OCI-LY7 (cell line): ENCODE data around the gene APOBEC3C. TPM values are rescaled to one million over a fixed set of nuclear protein-coding genes. Genes with fewer than 3 reads are reported as not detected.
"Not testable (repeated sequence)": the region's sequence is repeated elsewhere in the genome, so short reads cannot be mapped to it uniquely, and the experiment has no call there.

Experiments
- BruUV-seq: library from RNA; stranded (reverse); fragments of 400-500 nt; replicated peaks from 2 replicates; lab custom pipeline; 2021; lab: Mats Ljungman, UMichigan
- CTCF ChIA-PET: fragments of 300-600 bp; sonication (Branson Sonifier 250); formaldehyde crosslinking; loops from one replicate; lab custom pipeline; 2022; ENCODE audit warnings: antibody characterized with exemption; ENCODE audit not compliant: unreplicated experiment; lab: Charles Lee
- POLR2A ChIA-PET: fragments of 300-600 bp; sonication (Branson Sonifier 250); formaldehyde crosslinking; loops from one replicate; lab custom pipeline; 2022; ENCODE audit warnings: antibody characterized with exemption; lab: Charles Lee
- DNase-seq: peaks from one replicate; pipeline ENCODE4 v3.0.0-alpha.2; 2015; ENCODE audit warnings: low spot score
- H2AFZ ChIP-seq: fragments of 200-600 bp; sonication (generic), shearing (Covaris generic); 2 replicates; pipeline ENCODE4 v1.6.1; 2014; ENCODE audit warnings: mild to moderate bottlenecking, antibody characterized with exemption, low read length, moderate library complexity
- H3K27ac ChIP-seq: fragments of 200-600 bp; sonication (generic); 2 replicates; pipeline ENCODE4 v1.5.1; 2014; ENCODE audit warnings: mixed run types, low read depth, mild to moderate bottlenecking, moderate library complexity, low read length, inconsistent platforms; ENCODE audit not compliant: poor library complexity, severe bottlenecking
- H3K36me3 ChIP-seq: fragments of 200-600 bp; sonication (generic); 2 replicates; pipeline ENCODE4 v1.6.1; 2014; ENCODE audit warnings: mild to moderate bottlenecking, antibody characterized with exemption, low read length, moderate library complexity, mixed read lengths; ENCODE audit not compliant: insufficient read depth
- H3K4me1 ChIP-seq: fragments of 200-600 bp; sonication (generic); 2 replicates; pipeline ENCODE4 v1.5.1; 2014; ENCODE audit warnings: mild to moderate bottlenecking, low read length; ENCODE audit not compliant: insufficient read depth, poor library complexity, severe bottlenecking
- H3K4me2 ChIP-seq: fragments of 200-600 bp; sonication (generic); 2 replicates; pipeline ENCODE4 v1.6.1; 2014; ENCODE audit warnings: mild to moderate bottlenecking, low read length
- H3K4me3 ChIP-seq: fragments of 200-600 bp; sonication (generic); 2 replicates; pipeline ENCODE4 v1.5.1; 2014; ENCODE audit warnings: mild to moderate bottlenecking, low read depth, low read length; ENCODE audit not compliant: poor library complexity, severe bottlenecking
- H3K79me2 ChIP-seq: fragments of 200-600 bp; sonication (generic); 2 replicates; pipeline ENCODE4 v1.6.1; 2016; ENCODE audit warnings: low read depth, mild to moderate bottlenecking, low read length, moderate library complexity, mixed read lengths; ENCODE audit not compliant: insufficient read depth
- H3K9me2 ChIP-seq: fragments of 200-600 bp; sonication (generic); 2 replicates; pipeline ENCODE4 v1.6.1; 2016; ENCODE audit warnings: mild to moderate bottlenecking, low read length, mixed read lengths; ENCODE audit not compliant: insufficient read depth
- H3K9me3 ChIP-seq: fragments of 200-600 bp; sonication (generic); 2 replicates; pipeline ENCODE4 v1.6.1; 2014; ENCODE audit warnings: mild to moderate bottlenecking, mixed run types, low read length, mixed read lengths
- H4K20me1 ChIP-seq: fragments of 200-600 bp; sonication (generic); 2 replicates; pipeline ENCODE4 v1.6.1; 2014; ENCODE audit warnings: mild to moderate bottlenecking, antibody characterized with exemption, low read length, moderate library complexity, mixed read lengths; ENCODE audit not compliant: insufficient read depth
- EZH2phosphoT487 ChIP-seq: fragments of 200-600 bp; sonication (generic); IDR thresholded peaks from 2 replicates; pipeline ENCODE4 v1.6.1; 2018; ENCODE audit warnings: low read depth, borderline replicate concordance, mild to moderate bottlenecking, mixed run types, antibody characterized with exemption, low read length, moderate library complexity, mixed read lengths
- intact Hi-C: fragments of 100-400 bp; cut with micrococcal nuclease; formaldehyde crosslinking; loops from one replicate; pipeline ENCODE4 v1.10.0; 2022; ENCODE audit not compliant: unreplicated experiment
- total RNA-seq, 2 experiments: library from RNA; depleted of rRNA in 1 of 2; stranded (reverse); fragments of >200 nt in 1 of 2; shearing (Covaris generic) in 1 of 2; gene quantifications; 2 replicates each; pipeline ENCODE4 v1.2.3, GENCODE V29; 2014 to 2022
- TF ChIP-seq, protein P1 (sequence below): fragments of 200-600 bp; sonication (generic); conservative IDR thresholded peaks from 2 replicates; pipeline ENCODE4 v1.5.1; 2014; ENCODE audit warnings: mild to moderate bottlenecking, antibody characterized with exemption, low read length, moderate library complexity, mixed read lengths

Gene APOBEC3C
- total RNA-seq, 2 experiments from 2014 or later: 4.3 to 74.0 TPM

DNA sequence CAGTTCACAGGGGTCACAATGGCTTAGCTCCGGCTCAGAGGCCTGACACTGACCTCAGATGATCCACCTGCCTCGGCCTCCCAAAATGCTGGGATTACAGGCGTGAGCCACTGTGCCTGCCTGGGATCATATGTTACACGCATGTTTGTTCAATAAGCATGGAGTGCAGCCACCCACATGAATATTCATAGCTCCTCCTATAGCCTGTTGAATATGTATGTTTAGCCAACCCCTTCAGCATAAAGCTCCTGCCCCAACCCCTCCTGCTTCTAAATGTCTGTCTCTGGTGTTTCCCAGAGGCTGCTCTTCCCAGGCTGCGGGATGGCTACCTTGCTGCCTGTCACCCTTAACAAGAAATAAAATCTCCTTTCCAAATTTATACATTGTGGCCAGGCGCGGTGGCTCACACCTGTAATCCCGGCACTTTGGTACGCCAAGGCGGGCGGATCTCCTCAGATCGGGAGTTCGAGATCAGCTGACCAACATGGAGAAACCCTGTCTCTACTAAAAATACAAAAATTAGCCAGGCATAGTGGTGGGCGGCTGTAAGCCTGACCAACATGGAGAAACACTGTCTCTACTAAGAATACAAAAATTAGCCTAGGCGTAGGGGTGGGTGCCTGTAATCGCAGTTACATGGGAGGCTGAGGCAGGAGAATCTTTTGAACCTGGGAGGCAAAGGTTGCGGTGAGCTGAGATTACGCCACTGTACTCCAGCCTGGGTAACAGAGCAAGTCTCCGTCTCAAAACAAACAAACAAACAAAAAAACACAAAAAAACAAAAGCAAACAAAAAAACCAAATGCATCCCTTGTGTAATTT is 25.5 kb downstream of the APOBEC3C start:
- DNase-seq: no peak
- BruUV-seq: no TSS peak
- Histone ChIP-seq H4K20me1 (no peaks in the 10 kb centered on the region), H3K79me2 (no peaks in the 10 kb centered on the region), H3K9me3 (no peaks in the 10 kb centered on the region), H3K4me3 (no peak overlapping the region), H3K36me3 (no peaks in the 10 kb centered on the region), H3K9me2 (no peaks in the 10 kb centered on the region), H3K4me2 (0 out of 2 replicates have a peak overlapping the region, but pooled peaks have one; percentile 31), H3K27ac (no peak overlapping the region), H3K4me1 (peaks cover 22% of the 10 kb centered on the region), H2AFZ (no peak overlapping the region; the same call in 1 of the 2 replicates)
- TF ChIP-seq EZH2phosphoT487: no peak
- TF ChIP-seq, protein P1, sequence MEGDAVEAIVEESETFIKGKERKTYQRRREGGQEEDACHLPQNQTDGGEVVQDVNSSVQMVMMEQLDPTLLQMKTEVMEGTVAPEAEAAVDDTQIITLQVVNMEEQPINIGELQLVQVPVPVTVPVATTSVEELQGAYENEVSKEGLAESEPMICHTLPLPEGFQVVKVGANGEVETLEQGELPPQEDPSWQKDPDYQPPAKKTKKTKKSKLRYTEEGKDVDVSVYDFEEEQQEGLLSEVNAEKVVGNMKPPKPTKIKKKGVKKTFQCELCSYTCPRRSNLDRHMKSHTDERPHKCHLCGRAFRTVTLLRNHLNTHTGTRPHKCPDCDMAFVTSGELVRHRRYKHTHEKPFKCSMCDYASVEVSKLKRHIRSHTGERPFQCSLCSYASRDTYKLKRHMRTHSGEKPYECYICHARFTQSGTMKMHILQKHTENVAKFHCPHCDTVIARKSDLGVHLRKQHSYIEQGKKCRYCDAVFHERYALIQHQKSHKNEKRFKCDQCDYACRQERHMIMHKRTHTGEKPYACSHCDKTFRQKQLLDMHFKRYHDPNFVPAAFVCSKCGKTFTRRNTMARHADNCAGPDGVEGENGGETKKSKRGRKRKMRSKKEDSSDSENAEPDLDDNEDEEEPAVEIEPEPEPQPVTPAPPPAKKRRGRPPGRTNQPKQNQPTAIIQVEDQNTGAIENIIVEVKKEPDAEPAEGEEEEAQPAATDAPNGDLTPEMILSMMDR: no peak
- CTCF ChIA-PET: no interaction called here
- intact Hi-C loops: no loop called here
- POLR2A ChIA-PET: no interaction called here

DNA sequence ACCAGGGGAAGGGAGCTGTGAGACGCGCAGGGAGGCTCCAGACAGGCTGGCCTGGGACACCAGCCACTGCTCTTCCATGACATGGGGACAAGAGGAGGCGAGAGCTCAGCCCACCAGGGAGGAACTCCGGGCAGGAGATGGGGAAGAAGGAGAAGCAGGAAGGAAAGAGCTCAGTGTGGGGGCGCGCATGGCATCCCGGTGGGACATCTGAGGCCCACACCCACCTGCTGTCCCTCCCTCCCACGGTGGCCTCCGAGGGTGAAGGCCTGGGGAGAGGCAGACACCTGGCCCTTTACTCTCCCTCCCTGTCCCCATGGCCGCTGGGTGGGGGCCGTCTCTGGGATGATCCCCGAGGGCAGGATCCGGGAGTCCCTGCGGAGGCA is 26.1 kb downstream of the APOBEC3C start:
- H3K36me3 ChIP-seq, BruUV-seq, H3K9me2 ChIP-seq, H4K20me1 ChIP-seq, H3K9me3 ChIP-seq, DNase-seq, intact Hi-C loops, H3K79me2 ChIP-seq, POLR2A ChIA-PET, CTCF ChIA-PET: not testable (repeated sequence)
- Histone ChIP-seq H3K4me2 (peak overlapping the region; percentile 31; the same call in 1 of the 2 replicates), H3K4me3 (peak overlapping the region; percentile 64), H3K27ac (peak overlapping the region; percentile 54), H2AFZ (peak overlapping the region; percentile 69; the same call in 1 of the 2 replicates), H3K4me1 (peaks cover 24% of the 10 kb centered on the region)

- peak within 1 kb of the TSS; percentile 73 for H3K4me2 ChIP-seq
- DNase-seq: peak; percentile 51
- H4K20me1 ChIP-seq, H3K36me3 ChIP-seq, H3K9me2 ChIP-seq, intact Hi-C loops, POLR2A ChIA-PET, BruUV-seq, CTCF ChIA-PET, H3K79me2 ChIP-seq, H3K9me3 ChIP-seq: not testable (repeated sequence)
- H2AFZ ChIP-seq: peak within 1 kb of the TSS; percentile 69; the same call in 1 of the 2 replicates
- H3K4me3 ChIP-seq: peak within 1 kb of the TSS; percentile 64
- peaks cover 29% of the 10 kb centered on the region for H3K4me1 ChIP-seq
- peak within 1 kb of the TSS; percentile 54 for H3K27ac ChIP-seq
Observed at GRCh38 chr22:39040538-39041296, 26.7 kb downstream of the APOBEC3C start, which contains the start of gene APOBEC3F. Gene APOBEC3F, plus strand, starts transcription at chr22:39040864. Its CDS starts 97 bp downstream, at chr22:39040961.
